ENCODE results near the gene ACOT8.

GRCh38 chr20:45843506-45843905, 13.7 kb downstream of the ACOT8 start:
- TF ChIP-seq SP1 (IDR thresholded peaks at IDR 0.05) (no peak), FOXA1 (IDR thresholded peaks at IDR 0.05) (no peak), HDGF (IDR thresholded peaks at IDR 0.05; ENCODE audit: borderline replicate concordance) (no peak), SUZ12 (IDR thresholded peaks at IDR 0.05) (no peak)
